ENCODE measurements around the gene ZFAND3.

DNA sequence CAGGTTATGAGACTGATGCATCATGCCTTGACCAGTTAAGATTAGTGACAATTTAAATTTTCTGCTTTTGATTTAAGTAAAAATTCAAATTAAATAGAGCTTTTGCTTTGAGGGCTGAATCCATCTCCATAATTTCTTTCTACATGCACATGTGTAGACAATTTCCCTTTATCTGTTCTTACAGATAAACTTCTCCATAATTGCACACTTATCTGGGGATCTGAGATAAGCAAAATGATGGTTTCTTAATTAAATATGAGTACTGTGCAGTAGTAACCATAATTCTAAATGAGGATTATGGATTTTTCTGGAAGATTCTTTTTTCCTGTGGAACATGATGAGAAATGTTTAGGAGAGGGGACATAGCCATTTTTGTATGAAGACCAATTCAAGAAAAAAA, 44.7 kb downstream of the ZFAND3 start:
- TF ChIP-seq, protein P1, sequence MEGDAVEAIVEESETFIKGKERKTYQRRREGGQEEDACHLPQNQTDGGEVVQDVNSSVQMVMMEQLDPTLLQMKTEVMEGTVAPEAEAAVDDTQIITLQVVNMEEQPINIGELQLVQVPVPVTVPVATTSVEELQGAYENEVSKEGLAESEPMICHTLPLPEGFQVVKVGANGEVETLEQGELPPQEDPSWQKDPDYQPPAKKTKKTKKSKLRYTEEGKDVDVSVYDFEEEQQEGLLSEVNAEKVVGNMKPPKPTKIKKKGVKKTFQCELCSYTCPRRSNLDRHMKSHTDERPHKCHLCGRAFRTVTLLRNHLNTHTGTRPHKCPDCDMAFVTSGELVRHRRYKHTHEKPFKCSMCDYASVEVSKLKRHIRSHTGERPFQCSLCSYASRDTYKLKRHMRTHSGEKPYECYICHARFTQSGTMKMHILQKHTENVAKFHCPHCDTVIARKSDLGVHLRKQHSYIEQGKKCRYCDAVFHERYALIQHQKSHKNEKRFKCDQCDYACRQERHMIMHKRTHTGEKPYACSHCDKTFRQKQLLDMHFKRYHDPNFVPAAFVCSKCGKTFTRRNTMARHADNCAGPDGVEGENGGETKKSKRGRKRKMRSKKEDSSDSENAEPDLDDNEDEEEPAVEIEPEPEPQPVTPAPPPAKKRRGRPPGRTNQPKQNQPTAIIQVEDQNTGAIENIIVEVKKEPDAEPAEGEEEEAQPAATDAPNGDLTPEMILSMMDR (IDR thresholded peaks at IDR 0.05; ENCODE audit: poor library complexity, severe bottlenecking) = no peak
- TF ChIP-seq, protein P2, sequence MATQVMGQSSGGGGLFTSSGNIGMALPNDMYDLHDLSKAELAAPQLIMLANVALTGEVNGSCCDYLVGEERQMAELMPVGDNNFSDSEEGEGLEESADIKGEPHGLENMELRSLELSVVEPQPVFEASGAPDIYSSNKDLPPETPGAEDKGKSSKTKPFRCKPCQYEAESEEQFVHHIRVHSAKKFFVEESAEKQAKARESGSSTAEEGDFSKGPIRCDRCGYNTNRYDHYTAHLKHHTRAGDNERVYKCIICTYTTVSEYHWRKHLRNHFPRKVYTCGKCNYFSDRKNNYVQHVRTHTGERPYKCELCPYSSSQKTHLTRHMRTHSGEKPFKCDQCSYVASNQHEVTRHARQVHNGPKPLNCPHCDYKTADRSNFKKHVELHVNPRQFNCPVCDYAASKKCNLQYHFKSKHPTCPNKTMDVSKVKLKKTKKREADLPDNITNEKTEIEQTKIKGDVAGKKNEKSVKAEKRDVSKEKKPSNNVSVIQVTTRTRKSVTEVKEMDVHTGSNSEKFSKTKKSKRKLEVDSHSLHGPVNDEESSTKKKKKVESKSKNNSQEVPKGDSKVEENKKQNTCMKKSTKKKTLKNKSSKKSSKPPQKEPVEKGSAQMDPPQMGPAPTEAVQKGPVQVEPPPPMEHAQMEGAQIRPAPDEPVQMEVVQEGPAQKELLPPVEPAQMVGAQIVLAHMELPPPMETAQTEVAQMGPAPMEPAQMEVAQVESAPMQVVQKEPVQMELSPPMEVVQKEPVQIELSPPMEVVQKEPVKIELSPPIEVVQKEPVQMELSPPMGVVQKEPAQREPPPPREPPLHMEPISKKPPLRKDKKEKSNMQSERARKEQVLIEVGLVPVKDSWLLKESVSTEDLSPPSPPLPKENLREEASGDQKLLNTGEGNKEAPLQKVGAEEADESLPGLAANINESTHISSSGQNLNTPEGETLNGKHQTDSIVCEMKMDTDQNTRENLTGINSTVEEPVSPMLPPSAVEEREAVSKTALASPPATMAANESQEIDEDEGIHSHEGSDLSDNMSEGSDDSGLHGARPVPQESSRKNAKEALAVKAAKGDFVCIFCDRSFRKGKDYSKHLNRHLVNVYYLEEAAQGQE (IDR thresholded peaks at IDR 0.05; ENCODE audit: borderline replicate concordance) = no peak
- TF ChIP-seq TAF1 (IDR thresholded peaks at IDR 0.05; ENCODE audit: low read depth) = no peak

Measured in neural cell (in vitro differentiated cells).